ENCODE measurements around the gene FNDC10.
"Not testable (repeated sequence)": the region's sequence is repeated elsewhere in the genome, so short reads cannot be mapped to it uniquely, and the experiment has no call there.

The FNDC10 gene

DNA sequence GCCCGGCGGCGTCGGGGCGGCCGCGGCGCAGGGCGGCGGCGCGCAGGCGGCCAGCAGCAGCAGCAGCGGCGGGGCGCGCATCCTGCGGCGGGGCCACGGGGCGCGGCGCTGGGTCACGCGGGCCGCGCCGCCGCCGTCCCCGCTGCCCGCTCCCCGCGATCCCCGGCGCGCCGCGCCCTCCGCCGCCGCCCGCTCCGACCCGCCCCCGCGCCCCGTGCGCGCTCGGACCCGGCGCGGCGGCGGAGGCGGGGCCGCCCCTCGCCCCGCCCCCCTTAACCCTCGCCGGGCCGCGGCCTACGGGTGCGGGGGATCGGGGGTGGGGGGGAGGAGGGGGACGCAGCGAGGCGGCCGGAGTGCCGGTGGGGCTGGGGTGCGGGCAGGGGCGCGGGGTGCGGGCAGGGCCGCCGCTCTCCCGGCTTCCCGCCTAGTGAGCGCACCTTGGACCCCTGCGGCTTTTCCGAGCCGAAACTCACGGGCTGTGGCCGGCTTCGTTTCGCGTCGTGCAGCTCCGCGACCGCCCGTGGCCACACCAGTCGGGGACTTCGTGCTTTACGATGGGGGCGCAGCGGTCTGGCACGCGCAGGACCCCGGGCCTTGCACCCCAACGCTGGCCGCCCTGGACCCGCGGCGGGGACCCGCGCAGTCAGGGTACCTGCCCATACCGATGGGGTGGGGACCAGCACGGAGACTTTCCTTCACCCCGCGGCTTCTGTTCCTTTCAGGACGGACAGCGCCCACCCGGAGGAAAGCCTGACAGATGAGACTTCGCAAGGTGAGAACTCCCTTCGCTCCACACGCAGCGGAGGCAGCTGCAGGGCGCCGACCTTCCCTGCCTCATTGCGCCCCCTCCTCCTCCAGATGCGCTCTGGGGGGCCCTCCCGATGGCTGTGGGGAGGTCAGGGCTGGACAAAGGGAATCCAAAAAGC is at the start of gene FNDC10:
TSS of gene FNDC10 (minus strand) at position 201 of the 926 bp plus-strand sequence. CDS start at position 81, 120 bp downstream.
- in situ Hi-C loops (cut with HindIII; ENCODE audit: low sequenced_read_pairs), result no loop called here

DNA sequence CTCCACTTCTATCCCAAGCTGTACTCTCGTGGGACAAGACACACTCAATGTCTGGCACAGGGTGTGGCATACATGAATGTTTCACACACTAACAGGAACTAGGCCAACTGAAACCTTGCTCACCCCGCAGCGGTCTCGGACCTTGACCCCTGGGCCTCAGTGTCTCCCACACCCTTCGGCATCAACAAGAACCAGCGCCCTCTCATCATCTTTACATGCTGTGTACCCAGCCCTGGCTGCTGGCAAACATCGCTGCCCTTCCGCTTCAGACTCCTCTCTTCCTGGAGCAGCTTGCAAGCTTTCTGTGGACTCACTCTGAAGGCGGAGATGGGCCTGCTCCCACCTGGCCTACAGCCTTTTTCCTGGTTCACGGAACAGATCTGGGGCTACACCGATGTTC is 48.3 kb upstream of the FNDC10 start:
- in situ Hi-C loops (cut with HindIII; ENCODE audit: low sequenced_read_pairs), result not testable (repeated sequence)

DNA sequence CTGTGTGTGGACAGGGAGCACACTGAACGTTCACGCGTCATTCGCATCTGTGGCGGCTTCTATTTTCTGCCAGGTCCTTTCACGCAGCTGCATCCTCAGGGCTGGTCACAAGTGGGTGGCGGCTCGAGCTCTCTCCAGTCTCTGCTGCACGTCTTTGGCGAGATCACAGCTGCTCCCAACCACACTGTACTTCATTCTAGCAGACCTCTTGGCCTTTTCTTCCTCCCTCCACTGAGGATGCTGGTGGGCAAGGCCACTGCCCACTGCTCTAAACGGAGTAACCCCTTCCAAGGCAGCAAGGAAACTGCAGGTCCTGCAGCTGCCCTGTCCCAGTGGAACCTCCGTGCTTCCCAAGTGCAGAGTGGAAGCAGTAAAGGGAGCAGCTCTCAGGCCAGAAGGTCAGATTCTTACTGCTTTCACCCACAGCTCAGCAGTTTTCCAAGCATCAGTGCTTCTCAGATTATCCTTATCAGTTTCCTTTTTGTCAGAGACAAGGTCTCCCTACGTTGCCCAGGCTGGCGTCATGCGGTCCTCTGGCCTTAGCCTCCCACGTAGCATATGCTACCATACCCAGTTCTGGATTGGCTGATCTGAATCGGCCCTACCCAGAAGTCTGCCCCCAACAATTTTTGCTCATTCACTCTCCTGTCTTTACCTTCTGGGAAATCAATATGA is 47.8 kb upstream of the FNDC10 start:
- in situ Hi-C loops (cut with HindIII; ENCODE audit: low sequenced_read_pairs), result not testable (repeated sequence)

DNA sequence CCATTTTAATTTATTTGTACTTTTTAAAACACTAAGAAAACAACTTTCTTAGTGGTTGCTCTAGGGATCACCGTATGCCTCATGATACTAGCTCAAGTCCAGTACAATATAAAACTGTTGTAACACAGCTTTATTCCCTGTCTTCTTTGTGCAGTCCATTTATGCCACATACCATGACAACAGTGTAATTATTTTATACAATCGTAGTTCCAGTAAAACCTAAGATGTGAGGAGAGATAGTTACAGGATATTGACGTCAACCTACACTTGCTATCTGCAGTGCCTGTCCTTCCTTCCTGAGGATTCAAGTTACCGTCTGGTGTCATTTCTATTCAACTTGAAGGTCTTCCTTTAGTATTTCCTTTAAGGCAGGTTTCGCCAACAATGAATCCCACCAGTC is 46.4 kb upstream of the FNDC10 start:
- in situ Hi-C loops (cut with HindIII; ENCODE audit: low sequenced_read_pairs), result not testable (repeated sequence)

DNA sequence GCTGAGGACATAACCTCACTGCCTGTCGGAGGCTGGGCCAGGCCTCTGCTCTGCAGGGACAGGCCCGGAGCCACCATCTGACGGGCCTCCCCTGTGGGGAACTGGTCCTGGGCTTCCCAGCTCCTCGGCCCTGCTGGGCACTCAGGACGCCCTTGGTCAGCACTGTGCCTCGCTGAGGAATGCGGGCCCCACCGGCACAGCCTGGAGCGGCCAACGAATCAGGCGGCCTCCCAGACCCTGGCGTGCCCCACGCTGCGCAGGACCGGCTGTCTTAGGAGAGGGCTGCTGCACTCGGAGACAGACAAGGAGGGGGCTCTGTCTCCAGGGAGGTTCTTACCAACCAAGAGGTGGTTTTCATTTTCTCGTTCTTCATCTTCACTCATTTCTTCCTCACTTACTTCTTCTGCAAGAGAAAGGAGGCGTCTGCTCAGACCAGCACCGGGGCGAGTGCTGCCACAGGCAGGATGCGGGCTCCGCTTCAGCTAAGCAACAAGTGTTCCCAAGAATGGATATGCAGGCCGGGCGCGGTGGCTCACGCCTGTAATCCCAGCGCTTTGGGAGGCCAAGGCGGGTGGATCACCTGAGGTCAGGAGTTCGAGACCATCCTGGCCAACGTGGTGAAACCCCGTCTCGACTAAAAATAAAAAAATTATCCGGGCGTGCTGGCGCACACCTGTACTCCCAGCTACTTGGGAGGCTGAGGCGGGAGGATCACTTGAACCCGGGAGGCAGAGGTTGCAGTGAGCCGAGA is 41.0 kb upstream of the FNDC10 start:
- in situ Hi-C loops (cut with HindIII; ENCODE audit: low sequenced_read_pairs), result not testable (repeated sequence)

DNA sequence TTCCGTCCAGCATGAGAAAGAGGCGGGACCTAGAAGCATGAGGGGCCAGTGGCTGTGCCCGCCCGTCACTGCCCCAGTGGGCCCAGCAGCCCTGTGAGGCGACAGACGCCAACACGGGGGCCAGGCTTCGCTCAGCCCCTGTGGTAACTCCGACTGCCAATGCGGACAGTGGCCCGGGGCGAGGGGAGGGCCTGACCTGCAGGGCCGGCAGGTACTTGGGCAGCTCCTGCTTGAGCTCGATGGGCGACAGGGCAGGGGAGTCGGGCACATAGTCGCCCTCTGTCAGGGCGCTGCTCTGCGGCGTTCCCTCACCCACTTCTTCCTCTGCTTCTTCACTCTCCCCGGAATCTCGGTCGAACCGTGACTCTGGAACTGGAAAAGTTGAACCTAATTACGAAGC is 40.1 kb upstream of the FNDC10 start:
- in situ Hi-C loops (cut with HindIII; ENCODE audit: low sequenced_read_pairs), result not testable (repeated sequence)

DNA sequence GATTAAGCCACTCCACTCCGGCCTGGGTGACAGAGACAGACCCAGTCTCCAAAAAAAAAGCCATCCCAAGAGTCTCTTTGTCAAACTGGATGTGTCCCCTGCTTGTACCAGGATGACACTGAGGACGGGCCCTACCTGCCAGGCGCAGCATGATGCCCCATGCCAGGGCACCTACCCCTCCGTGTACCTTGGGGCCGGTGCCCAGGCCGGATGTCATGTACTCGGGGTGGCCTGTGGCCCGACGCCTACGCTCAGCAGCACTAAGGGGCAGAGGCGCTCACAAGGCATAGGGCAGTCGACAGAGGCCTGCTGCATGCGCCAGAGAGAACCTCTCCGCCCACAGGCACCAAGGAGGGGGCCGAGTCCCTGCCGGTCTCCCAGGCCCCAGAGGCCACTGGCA is 39.4 kb upstream of the FNDC10 start:
- in situ Hi-C loops (cut with HindIII; ENCODE audit: low sequenced_read_pairs), result not testable (repeated sequence)

DNA sequence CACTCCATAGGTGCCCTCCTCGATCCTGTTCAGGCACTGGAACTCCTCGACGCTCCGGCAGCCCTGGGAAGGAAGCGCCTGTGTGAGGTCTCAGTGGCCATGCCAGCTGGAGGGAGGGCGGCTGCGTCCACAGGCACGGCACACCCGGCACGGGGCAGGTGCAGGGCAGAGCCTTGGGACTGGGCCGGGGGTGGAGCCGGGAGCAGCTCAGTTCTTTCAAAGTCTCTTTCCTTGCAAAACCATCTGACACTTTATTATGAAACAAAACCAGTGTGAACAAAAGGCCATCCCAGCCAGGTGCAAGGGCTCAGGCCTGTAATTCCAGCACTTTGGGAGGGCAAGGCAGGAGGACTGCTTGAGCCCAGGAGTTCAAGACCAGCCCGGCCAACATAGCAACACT is 38.6 kb upstream of the FNDC10 start:
- in situ Hi-C loops (cut with HindIII; ENCODE audit: low sequenced_read_pairs), result not testable (repeated sequence)

DNA sequence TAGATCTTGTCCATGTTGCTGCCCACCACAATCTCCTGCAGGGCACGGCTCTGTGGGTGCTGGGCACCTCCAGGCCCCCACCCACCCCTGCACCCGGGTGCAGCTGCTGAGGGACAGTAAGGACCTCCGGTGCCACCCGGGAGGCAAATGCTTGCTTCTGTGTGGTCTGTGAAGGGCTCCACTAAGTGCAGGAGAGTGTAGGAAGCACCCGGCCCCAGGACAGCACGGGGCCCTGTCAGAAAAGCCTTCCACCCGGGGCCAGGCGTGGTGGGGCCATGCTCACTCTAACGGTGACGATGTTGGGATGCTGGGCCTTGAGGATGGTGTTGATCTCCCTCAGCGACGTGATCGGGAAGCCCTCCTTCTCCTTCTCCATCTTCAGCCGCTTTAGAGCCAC is 37.5 kb upstream of the FNDC10 start:
- in situ Hi-C loops (cut with HindIII; ENCODE audit: low sequenced_read_pairs), result not testable (repeated sequence)

DNA sequence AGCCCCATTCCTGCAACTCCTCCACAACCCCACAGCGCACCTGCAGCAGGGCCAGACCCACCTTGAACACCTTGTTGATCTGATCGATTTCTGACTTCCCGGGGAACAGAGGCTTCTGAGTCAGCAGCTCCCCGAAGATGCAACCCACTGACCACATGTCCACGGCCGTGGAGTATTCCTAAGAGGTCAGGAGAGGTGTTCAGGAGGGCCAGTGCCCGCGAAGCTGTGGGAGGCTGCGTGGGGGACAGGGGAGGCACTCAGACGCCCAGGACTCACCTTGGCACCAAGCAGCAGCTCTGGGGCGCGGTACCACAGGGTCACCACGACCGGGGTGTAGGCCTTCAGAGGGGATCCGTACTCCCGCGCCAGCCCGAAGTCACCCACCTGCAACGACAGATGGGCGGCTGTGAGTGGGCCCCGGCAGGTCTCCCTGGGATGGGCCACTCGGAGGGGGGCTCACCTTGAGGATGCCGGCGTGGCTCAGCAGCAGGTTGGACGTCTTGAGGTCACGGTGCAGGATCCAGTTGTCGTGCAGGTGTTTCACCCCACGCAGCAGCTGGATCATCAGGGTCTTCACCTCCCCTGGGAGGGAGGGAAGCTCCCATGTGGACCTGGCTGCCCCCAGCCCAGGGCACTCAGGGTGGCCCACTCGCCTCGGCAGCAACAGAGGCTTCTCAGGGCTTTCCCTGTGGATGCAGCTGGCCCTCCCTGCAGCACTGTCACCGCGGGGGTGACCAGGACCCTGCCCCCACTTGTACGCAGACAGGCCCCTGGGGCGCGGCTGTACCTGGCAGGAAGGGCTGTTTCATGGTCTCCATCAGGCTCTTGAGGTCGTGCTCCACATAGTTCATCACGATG is 36.9 kb upstream of the FNDC10 start:
- in situ Hi-C loops (cut with HindIII; ENCODE audit: low sequenced_read_pairs), result not testable (repeated sequence)

DNA sequence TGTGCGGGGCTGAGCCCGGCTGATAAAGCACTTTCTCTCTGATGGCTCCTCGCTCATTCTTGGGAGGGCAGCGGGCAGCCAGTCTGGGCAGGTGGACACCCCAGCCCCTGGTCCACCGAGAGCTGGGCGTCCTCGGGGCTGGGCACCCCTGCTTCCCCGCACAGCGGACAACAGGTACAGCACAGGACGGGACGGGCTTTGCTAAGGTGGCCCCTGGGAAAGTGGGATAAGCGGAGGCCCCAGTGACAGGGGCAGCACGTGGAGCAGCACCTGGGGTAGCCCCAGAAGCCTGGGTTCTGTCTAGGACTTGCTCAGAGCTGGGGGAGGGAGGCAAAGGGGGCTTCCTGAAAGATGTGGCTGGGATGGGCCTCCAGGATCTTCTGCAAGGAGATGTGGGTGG is 34.7 kb upstream of the FNDC10 start:
- in situ Hi-C loops (cut with HindIII; ENCODE audit: low sequenced_read_pairs), result not testable (repeated sequence)

DNA sequence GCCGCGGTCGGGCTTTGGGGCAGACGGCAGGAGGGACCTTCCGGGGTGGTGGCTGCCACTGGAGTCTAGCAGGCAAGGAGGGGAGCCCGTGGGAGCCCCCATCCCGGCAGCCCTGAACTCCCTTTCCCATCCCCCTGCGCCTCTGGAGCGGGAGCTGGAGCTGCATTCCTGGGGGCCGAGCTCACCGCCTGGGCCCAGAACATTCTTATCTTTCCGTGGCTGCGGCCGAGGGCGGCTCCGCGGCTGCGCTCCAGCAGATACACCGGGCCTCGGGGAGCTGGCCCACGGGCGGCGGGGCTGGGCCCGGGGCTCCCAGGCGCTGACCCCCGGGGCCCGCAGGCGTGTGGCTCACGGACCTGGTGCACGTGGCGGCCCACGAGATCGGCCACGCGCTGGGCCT is 33.5 kb upstream of the FNDC10 start:
- in situ Hi-C loops (cut with HindIII; ENCODE audit: low sequenced_read_pairs), result not testable (repeated sequence)

DNA sequence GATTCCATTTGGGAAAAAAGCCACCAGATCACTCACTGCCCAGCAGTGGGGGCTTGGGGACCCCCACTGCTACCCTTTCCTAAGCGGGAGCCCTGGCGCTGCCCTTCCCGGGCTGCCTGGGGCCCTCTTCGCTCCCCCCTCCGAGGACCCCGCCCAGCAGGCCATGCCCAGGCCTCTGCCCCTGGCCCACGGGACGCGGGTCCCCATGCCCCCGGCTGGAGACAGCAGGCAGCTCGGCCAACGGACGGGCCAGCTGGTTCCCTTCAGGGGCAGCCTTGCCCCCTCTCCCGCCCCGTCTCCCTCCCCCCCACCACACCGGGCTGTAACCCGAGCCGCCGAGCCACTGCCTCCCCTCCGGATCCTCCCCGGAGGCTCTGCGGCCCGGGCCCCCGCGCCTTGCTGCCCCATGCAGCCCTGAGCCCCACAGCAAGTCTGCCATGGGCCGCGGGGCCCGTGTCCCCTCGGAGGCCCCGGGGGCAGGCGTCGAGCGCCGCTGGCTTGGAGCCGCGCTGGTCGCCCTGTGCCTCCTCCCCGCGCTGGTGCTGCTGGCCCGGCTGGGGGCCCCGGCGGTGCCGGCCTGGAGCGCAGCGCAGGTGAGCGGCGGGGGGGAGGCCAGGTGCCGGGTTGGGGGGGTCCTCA is 32.0 kb upstream of the FNDC10 start, which contains the start of gene MMP23B:
TSS of gene MMP23B (plus strand) at position 392 of the 639 bp plus-strand sequence. CDS start at position 438, 46 bp downstream.
- in situ Hi-C loops (cut with HindIII; ENCODE audit: low sequenced_read_pairs), result no loop called here

DNA sequence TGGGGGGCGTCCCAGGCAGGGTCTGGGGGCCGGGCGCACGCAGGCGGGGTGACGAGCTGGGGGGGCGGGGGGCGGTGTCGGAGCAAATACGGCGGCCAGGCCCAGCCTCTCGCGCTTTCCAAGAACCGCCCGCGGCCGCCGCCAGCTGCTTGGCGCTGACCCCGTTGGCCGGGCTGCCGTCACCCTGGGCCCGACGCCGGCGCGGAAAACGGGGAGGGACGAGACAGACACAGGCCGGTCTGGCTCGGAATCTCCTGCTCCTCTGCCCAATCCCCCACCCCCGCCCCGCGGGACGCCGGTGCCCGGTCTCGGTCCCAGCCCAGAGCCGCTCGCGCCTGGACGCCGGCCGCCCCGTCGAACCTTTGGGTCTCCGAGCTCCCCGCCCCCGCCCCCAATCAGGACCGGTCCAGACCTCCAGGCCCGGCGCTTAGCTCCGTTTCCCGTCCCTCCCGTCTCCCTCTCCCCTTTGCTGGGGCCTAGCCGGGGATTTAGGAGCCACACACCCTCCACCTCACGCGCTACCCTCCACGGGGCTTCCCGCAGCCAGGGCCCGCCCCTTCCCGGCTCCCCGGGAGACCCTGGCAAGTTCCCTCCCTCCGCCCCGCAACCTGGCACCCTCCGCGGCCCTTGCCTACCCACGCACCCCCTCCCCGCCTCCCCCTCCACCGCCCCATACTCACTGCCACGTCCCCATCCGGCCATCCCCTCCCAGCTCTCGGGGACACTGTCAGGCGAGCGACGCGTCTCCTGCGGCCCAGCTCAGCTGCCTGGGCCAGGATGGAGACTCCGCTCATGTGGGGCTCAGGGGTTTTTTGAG is 31.2 kb upstream of the FNDC10 start:
- in situ Hi-C loops (cut with HindIII; ENCODE audit: low sequenced_read_pairs), result no loop called here

DNA sequence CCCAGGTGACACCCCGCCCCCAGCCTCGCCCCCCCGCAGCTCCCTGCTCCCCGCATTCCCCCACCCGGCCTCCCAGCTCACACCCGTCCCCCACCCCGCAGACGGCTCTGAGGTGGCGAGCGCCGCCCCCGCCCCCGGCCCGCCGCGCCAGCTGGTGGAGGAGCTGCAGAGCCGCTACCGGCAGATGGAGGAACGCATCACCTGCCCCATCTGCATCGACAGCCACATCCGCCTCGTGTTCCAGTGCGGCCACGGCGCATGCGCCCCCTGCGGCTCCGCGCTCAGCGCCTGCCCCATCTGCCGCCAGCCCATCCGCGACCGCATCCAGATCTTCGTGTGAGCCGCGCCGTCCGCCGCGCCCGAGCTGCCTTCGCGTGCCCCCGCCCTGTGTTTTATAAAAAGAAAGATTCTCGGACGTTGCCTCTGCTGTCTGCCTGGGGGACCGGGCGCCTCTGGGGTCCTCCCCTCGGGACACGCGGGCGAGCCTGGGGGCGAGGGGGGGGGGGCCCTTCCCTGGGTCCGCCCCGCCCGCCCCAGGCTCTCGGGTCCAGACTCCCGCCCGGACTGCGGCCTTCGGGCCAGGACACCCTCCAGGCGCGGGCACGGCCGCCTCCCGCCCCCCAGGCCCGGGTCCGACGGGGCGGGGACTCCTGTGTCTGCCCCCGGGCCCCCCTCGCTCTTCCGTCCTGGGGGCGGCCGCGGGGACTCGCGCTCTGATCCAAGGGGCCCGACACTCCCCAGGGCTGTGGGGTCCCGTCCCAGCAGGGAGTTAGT is 30.4 kb upstream of the FNDC10 start:
- in situ Hi-C loops (cut with HindIII; ENCODE audit: low sequenced_read_pairs), result no loop called here

DNA sequence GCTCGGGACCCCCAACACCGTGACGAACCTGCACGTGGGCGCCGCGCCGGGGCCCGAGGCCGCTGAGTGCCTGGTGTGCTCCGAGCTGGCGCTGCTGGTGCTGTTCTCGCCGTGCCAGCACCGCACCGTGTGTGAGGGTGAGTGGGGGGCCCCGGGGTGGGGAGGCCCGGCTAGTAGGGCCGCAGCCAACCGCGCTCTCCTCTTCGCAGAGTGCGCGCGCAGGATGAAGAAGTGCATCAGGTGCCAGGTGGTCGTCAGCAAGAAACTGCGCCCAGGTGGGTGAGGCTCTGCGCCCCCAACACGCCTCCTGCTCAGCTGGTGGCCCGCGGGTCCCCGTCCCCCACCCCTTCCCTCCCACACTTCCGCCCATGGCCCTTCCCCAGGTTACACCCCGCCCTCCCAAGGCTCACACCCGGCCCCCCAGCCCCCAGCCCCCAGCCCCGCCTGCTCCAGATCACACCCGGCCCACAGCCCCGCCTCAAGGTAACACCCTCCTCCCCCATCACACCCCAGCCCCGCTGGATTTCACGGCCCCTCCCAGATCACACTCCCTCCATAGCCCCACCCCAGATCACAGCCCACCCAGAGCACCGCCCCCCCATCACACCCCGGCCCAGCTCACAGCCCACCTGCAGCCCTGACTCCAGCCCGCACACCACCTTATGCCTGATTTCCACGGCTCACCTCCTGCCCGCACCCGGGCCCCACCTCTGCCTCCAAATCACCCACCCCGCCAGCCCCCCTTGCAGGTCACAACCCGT is 29.7 kb upstream of the FNDC10 start:
- in situ Hi-C loops (cut with HindIII; ENCODE audit: low sequenced_read_pairs), result no loop called here

DNA sequence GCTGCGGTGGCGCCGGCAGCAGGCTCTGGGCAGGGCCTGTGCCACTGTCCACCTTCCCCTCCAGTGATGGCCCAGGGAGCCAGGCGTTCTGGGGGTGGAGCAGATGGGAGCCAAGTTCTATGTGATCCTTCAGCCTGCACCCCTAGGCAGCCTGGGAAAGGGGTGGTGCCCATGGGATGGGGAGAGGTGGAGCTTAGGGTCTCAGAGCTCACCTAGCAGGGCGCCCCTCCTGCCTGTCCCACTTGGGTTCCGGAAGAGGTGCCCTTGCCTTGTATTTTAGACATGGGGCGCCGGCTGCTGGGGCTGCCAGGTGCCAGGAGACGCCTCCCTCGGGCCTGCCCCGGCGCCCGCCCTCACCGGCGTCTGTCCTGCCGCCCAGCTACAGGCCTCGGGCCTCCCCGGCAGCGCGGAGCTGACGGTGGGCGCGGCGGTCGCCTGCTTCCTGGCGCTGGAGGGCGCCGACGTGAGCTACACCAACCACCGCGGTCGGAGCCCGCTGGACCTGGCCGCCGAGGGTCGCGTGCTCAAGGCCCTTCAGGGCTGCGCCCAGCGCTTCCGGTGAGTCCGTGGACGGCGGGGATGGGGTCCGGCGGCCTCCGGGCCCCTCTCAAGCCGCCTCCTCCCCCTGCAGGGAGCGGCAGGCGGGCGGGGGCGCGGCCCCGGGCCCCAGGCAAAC is 29.0 kb upstream of the FNDC10 start:
- in situ Hi-C loops (cut with HindIII; ENCODE audit: low sequenced_read_pairs), result no loop called here

All from endothelial cell of hepatic sinusoid (primary cell).